K562 (cell line): Measurements from ENCODE around the gene COPS6. TPM values are rescaled to one million over a fixed set of nuclear protein-coding genes. Genes with fewer than 3 reads are reported as not detected.

Experiments
- BMI1 ChIP-seq: fragments of 150-350 bp; IDR thresholded peaks from 2 replicates; pipeline ENCODE4 v1.6.1; 2014; ENCODE audit warnings: low read length
- CXXC5 ChIP-seq: fragments of 250-450 bp; sonication (Bioruptor Pico); IDR thresholded peaks from 2 replicates; pipeline ENCODE4 v1.8.0; 2022; ENCODE audit warnings: inconsistent platforms, mild to moderate bottlenecking, moderate library complexity
- DPF2 ChIP-seq: fragments of 450-650 bp; IDR thresholded peaks from 2 replicates; pipeline ENCODE4 v1.6.1; 2016
- ESRRA ChIP-seq: fragments of 450-650 bp; IDR thresholded peaks from 2 replicates; pipeline ENCODE4 v1.6.1; 2014; ENCODE audit warnings: low read depth, mild to moderate bottlenecking, moderate library complexity, borderline replicate concordance
- JUND ChIP-seq, 2 experiments: IDR thresholded peaks; 2 replicates in 1 of 2; 3 replicates in 1 of 2; pipeline ENCODE4 v1.6.1; 2011; ENCODE audit warnings: borderline replicate concordance in 2 of 2, low read depth in 2 of 2, low read length in 2 of 2, improper control_type of control experiment in 1 of 2, missing biosample characterization in 1 of 2, missing genetic modification characterization in 1 of 2, missing genetic modification reagents in 1 of 2
- MAZ ChIP-seq, 2 experiments: fragments of 450-650 bp in 1 of 2; sonication (generic) in 1 of 2; formaldehyde crosslinking; IDR thresholded peaks in 1 of 2; conservative IDR thresholded peaks in 1 of 2; 2 replicates each; pipeline versions ENCODE4 v1.4.0 to v1.5.0; 2020; ENCODE audit warnings: mild to moderate bottlenecking in 1 of 2, missing genetic modification reagents in 1 of 2
- MCM5 ChIP-seq: fragments of 450-650 bp; IDR thresholded peaks from 2 replicates; pipeline ENCODE4 v1.6.1; 2016; ENCODE audit warnings: low read depth
- SIX5 ChIP-seq, 2 experiments: IDR thresholded peaks; 2 replicates each; pipeline ENCODE4 v1.6.1; 2011; ENCODE audit warnings: low read length in 2 of 2, borderline replicate concordance in 1 of 2, low read depth in 1 of 2, mild to moderate bottlenecking in 1 of 2, moderate library complexity in 1 of 2; ENCODE audit not compliant: insufficient read depth in 1 of 2
- SRSF3 ChIP-seq: fragments of 200-400 bp; formaldehyde crosslinking; IDR thresholded peaks from 2 replicates; pipeline ENCODE4 v1.6.1; 2016; ENCODE audit warnings: mild to moderate bottlenecking, low read length, moderate library complexity; ENCODE audit not compliant: insufficient read depth
- ZBTB40 ChIP-seq, 2 experiments: fragments of 450-650 bp in 1 of 2; sonication (generic) in 1 of 2; formaldehyde crosslinking in 1 of 2; IDR thresholded peaks; 2 replicates each; pipeline versions ENCODE4 v1.7.1 to v1.9.0; 2016 to 2022; ENCODE audit warnings: inconsistent platforms in 1 of 2, mild to moderate bottlenecking in 1 of 2, missing genetic modification reagents in 1 of 2
- ZFP91 ChIP-seq: sonication (generic); formaldehyde crosslinking; IDR thresholded peaks from 2 replicates; pipeline ENCODE4 v1.8.0; 2022; ENCODE audit warnings: mild to moderate bottlenecking, missing genetic modification reagents
- ZFX ChIP-seq: sonication (generic); formaldehyde crosslinking; IDR thresholded peaks from 2 replicates; pipeline ENCODE4 v1.8.0; 2022; ENCODE audit warnings: mild to moderate bottlenecking, missing genetic modification reagents, moderate library complexity
- ZKSCAN8 ChIP-seq: fragments of 200-800 bp; sonication (Bioruptor generic); IDR thresholded peaks from 2 replicates; pipeline ENCODE4 v1.6.1; 2016; ENCODE audit warnings: missing genetic modification characterization, missing compliant biosample characterization
- ZNF511 ChIP-seq: sonication (generic); formaldehyde crosslinking; IDR thresholded peaks from 2 replicates; pipeline ENCODE4 v1.8.0; 2022; ENCODE audit warnings: mild to moderate bottlenecking, missing genetic modification reagents
- polyA plus RNA-seq, 8 experiments: library from polyadenylated mRNA; depleted of rRNA in 4 of 8; stranded (reverse) in 5 of 8; unstranded in 3 of 8; fragments of >200 nt; fragmentation: Nextera tagmentation in 2 of 8; fragmentation: Illumina TruSeq in 1 of 8; extraction: Ambion mirVana in 2 of 8; extraction: Trizol in 1 of 8; gene quantifications; 2 replicates each; pipeline versions ENCODE4 v1.2.1 to v1.2.3, GENCODE V29; 2011 to 2014; ENCODE audit warnings: inconsistent platforms in 1 of 8, missing spikeins in 1 of 8
- total RNA-seq, 7 experiments: library from RNA; depleted of rRNA in 6 of 7; stranded (reverse); fragments of >200 nt in 6 of 7; fragmentation: Illumina TruSeq in 2 of 7; extraction: Trizol in 2 of 7; gene quantifications; 2 replicates each; pipeline versions ENCODE4 v1.2.1 to v1.2.3, GENCODE V29; 2011 to 2021; ENCODE audit warnings: low replicate concordance in 1 of 7

Gene COPS6
- total and polyA plus RNA-seq, 9 of the 15 experiments (the other 6 are each of a cell fraction or from before 2014, with no cell fraction given), result 63.0 to 331 (median 168) TPM

GRCh38 chr7:100088621-100089457 is at the start of gene COPS6 (continued):
- peak; percentile 55 for TF ChIP-seq ZBTB40 (IDR thresholded peaks at IDR 0.05)
- peak; percentile 42; the same call in 1 of the 2 replicates for TF ChIP-seq ZBTB40 (CRISPR knock-in tag; IDR thresholded peaks at IDR 0.05)
- TF ChIP-seq ZFX (CRISPR knock-in tag), result peak; percentile 98
- TF ChIP-seq ZKSCAN8, result no peak
- TF ChIP-seq SRSF3, result no peak; the same call in 1 of the 2 replicates
- TF ChIP-seq SIX5 (IDR thresholded peaks at IDR 0.05; ENCODE audit: borderline replicate concordance in 1 of 2, insufficient read depth in 1 of 2, low read depth in 1 of 2, low read length in 2 of 2), result no peak
- TF ChIP-seq CXXC5 (CRISPR knock-in tag), result peak; percentile 97
- peak; percentile 83 to 88 for TF ChIP-seq MAZ (CRISPR knock-in tag; conservative IDR thresholded peaks at IDR 0.05 in 1 of 2, IDR thresholded peaks at IDR 0.05 in 1 of 2)
- TF ChIP-seq ZNF511 (CRISPR knock-in tag), result peak; percentile 100
- TF ChIP-seq DPF2, result 0 out of 2 replicates have a peak, but pooled peaks have one; percentile 40
- TF ChIP-seq JUND (IDR thresholded peaks at IDR 0.05; ENCODE audit: borderline replicate concordance, low read depth, low read length), result peak; percentile 9
- TF ChIP-seq JUND (tag; IDR thresholded peaks at IDR 0.05; ENCODE audit: borderline replicate concordance, low read depth, low read length), result peak; percentile 45; the same call in 2 of the 3 replicates
- peak; percentile 76 for TF ChIP-seq ESRRA
- no peak for TF ChIP-seq BMI1
- TF ChIP-seq ZFP91 (CRISPR knock-in tag), result peak; percentile 55; the same call in 1 of the 2 replicates
- no peak for TF ChIP-seq MCM5
